Inferior parietal cortex (tissue), 1 donor: Measurements from ENCODE around the gene PLK5.
A peak's percentile ranks its signal among the peaks of the same experiment; 100 is the strongest.
"Not testable (repeated sequence)": the region's sequence is repeated elsewhere in the genome, so short reads cannot be mapped to it uniquely, and the experiment has no call there.

Experiments used
- DNase-seq: peaks from one replicate; pipeline ENCODE4 v3.0.0-alpha.2; 2016; ENCODE audit errors: extremely low spot score

Gene PLK5

DNA sequence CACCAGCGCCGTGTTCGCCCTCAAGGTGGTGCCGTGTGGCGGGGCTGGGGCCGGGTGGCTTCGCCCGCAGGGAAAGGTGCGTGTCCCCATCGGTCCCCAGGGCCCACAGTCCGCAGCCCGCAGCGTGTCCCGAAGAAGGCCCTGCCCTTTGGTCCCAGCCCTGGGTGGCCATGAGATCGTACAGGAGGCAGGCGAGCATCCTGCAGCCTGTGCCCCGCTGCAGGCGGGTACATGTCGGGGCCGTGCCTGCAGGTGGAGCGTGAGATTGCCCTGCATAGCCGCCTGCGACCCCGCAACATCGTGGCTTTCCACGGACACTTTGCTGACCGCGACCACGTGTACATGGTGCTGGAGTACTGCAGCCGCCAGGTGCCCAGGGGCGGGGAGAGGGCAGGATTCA, 1.5 kb downstream of the PLK5 start:
- DNase-seq, result no peak

DNA sequence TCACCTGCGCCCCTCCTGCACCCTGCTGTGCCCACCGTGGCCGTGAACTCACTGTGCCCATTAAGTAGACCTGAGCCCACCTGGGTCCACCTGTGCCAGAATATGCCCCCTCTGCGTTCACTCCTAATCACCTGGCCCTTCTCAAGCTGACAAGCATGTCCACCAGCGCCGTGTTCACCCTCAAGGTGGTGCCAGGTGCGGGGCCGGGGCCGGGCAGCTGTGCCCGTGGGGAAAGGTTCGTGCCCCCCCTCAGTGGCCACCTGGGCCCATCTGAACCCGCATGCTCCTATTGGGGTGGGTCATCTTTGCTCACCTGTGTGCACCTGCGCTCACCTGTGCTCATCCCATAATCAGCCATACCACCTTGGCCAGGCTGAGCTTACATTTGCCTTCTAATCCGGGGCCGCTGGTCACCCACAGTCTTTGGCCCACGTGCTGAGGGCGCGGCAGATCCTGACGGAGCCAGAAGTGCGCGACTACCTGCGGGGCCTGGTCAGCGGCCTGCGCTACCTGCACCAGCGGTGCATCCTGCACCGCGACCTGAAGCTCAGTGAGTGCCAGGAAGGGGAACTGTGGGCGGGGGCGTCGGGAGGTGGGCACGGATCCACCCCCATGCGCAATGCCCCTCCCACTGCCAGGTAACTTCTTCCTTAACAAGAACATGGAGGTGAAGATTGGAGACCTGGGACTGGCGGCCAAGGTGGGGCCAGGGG, 2.3 kb downstream of the PLK5 start:
- no peak for DNase-seq

DNA sequence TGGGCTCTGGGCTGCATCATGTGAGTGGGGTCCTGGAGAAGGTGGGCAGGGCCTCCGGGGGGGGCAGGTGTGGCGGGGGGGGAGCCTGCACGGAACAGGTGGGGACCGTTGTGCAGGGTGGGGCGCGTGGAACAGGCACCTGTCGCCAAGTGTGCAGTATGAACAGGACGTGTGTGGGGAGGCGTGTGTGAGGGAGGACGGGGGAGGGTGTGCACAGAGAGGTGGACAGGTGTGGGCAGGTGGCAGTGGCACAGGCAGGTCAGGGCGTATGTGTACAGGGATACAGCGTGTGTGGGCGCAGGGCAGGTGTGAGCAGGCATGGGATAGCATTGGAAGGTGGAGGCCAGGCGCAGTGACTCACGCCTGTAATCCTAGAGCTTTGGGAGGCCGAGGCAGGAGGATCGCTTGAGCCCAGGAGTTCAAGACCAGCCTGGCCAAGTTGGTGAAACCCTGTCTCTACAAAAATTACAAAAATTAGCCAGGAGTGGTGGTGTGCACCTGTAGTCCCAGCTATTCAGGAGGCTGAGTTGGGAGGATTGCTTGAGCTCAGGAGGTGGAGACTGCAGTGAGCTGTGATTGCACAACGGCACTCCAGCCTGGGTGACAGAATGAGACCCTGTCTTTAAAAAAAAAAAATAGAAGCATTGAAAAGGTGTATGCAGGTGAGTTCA, 3.2 kb downstream of the PLK5 start:
- DNase-seq, result no peak

DNA sequence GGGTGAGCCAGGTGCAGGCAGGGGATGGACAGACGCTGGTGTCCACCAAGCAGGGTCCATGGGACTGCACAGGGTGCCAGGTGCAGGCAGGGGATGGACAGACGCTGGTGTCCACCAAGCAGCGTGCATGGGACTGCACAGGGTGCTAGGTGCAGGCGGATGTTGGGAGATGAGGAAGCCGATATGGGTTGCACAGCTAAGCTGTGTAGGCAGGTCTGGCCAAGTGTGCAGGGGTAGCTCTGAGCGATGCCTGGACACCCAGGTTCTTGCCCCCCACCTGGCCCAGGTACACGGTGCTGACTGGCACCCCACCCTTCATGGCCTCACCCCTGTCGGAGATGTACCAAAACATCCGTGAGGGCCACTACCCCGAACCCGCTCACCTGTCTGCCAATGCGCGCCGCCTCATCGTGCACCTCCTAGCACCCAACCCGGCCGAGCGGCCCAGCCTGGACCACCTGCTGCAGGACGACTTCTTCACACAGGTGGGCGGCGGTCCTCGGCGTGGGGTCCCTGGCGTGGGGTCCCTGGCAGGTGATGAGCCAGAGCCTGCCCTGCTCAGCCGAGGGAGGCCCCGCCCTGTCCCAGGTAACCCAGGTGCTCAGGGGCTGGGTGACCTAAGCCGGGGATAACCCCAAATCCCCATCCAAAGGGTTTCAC, 3.9 kb downstream of the PLK5 start:
- no peak for DNase-seq

DNA sequence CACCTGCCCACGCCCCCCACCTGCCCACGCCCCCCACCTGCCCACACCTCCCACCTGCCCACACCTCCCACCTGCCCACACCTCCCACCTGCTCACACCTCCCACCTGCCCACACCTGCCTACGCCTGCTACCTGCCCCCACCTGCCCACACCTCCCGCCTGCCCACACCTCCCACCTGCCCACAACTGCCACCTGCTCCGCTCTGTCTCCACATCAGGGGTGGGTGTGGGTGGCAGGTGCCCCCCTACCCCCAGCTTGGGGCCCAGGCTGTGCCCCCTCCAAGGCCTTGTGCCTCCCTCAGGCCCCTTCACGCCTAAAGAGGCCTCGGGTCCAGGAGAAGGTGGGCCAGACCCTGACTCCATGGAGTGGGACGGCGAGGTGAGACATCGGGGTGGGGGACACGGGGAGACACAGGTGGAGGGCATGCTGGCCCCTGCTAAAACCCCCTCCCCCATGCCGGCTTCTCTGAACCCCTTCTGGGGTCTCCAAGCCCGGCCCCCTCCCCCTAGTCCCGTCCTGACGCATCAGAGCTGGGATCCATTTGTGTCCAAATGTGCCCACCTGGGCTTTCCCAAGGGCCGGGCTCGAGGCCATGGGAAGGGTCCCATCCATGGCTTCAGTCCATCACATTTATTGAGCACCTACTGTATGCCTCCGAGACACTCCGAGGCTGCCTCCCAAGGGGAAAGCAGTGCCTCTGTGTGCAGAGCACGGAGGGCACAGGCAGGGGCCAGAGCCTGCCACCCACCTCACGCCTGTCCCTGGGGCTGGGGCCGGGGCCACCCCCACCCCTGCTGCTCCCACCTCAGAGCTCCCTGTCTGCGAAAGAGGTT, 4.9 kb downstream of the PLK5 start:
- DNase-seq, result no peak

DNA sequence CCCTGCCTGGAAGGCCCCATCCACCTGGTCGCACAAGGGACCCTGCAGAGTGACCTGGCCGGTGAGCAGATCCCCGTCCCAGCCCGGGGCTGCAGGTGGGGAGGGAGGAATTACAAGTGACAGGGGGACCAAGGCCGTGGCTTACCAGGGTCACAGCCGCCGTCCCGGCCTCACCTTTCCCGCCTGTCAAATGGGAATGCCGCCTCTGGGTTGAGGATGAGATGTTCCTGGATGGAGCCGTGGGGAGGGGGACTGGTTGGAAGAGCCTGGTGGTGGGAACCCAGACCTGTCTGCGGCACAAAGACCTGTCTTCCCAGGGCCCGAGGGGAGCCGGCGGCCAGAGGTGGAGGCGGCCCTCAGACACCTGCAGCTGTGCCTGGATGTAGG, 5.5 kb downstream of the PLK5 start:
- no peak for DNase-seq

DNA sequence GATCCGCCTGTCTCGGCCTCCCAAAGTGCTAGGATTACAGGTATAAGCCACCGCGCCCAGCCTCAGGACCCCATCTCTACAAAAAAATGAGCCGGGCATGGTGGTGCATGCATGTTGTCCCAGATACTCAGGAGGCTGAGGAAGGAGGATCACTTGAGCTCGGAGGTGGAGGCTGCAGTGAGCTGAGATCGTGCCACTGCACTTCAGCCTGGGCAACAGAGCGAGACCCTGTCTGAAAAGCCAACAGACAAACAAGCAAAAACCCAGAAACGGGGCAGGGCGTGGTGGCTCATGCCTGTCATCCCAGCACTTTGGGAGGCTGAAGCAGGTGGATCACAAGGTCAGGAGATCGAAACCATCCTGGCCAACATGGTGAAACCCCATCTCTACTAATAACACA, 7.0 kb downstream of the PLK5 start:
- not testable (repeated sequence) for DNase-seq

DNA sequence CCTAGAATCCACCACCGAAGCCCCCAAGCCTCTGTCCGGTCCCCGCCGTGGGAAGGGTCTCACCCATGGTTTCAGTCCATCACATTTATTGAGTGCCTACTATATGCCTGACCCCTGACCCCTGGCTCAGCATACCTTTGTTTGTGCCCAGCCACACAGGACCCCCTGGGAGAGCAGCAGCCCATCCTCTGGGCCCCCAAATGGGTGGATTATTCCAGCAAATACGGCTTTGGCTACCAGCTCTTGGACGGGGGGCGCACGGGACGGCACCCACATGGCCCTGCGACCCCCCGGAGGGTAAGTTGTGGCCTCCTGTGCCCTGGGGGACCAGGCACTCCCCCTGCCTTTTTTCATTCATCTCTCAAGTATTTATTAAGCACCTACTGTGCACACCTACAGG, 7.7 kb downstream of the PLK5 start:
- DNase-seq, result no peak

DNA sequence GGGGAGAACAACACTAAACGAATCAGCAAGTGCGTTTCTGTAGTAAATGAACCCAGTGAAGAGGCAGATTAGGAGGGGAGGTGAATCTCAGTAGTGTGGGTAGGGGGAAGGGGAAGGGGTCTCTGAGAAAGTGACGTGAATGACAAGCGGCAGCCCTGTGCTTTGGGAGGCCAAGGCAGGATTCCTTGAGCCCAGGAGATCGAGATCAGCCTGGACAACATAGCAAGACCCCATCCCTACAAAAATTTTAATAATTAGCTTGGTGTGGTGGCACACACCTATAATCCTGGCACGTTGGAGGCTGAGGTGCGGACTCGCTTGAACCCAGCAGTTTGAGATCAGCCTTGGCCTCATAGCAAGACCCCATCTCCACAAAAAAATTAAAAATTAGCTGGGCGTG, 8.1 kb downstream of the PLK5 start:
- DNase-seq, result no peak

DNA sequence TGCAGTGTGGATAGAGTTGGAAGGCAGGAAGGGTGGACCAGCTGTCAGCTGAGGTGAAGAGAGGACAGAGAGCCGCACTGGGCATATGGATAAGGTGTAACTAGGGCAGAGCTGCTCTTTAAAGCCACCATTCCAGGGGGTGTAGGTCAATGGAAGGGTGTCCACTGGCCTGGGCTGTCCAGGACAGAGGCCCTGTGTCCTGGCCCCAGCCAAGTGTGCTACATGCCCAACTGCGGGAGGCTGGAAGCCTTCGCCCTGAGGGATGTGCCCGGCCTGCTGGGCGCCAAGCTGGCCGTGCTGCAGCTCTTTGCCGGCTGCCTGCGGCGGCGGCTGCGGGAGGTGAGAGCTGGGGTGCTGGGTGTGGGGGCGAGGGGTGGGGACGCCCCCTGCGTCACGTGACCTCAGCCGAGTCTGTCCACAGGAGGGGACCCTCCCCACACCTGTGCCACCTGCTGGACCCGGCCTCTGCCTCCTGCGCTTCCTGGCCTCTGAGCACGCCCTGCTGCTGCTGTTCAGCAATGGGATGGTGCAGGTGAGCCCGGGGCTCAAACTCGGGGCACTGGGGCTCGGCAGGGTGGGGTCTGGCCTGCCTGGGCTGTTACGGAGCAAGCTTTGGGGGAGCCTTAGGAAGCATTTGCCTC, 9.8 kb downstream of the PLK5 start:
- DNase-seq, result no peak

DNA sequence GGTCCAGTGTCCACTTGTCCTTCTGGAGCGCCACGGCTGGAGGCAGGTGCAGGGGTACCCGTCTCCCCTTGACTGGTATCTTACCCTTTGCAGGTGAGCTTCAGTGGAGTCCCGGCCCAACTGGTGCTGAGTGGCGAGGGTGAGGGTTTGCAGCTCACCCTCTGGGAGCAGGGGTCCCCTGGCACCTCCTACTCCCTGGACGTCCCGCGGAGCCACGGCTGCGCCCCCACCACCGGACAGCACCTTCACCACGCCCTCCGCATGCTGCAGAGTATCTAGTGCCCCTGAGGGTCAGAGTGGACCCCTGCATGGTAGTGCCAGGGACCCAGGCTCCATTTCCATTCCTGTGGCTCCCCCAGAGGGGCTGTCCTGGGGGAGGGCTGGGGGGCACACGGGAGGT, 11.1 kb downstream of the PLK5 start:
- DNase-seq, result no peak

DNA sequence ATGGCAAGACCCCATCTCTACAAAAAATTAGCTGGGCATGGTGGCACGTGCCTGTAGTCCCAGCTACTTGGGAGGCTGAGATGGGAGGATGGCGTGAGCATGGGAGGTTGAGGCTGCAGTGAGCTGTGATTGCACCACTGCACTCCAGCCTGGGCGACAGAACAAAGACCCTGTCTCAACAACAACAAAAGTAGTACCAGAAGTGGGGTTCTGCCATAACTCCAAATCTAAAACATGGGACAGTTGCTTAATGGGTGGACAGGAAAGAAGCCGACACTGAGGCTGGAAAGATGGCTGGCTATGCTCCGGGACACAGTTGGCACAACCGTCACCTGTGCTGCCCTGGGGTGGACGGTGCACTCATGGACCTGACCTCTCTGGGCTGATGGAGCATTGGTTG, 11.8 kb downstream of the PLK5 start:
- not testable (repeated sequence) for DNase-seq

DNA sequence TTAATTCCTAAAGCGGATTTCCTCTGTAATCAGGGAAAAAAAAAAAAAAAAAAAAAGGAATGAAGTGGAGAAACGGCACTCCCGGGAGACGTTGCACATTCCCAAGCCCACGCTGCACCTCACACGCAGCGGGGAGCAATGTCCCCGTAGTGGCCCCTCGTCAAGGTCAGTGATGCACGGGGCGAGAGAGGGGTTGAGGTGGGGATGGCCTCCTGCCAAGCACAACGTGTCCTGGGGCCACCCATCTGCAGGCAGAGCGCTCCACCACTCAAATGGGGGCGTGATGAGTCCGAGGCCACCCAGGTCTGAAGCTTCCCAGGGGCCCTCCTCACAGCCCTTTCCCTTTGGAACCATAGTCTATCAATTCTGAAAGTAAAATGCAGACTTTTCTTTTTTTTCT, 15.1 kb downstream of the PLK5 start:
- no peak for DNase-seq

DNA sequence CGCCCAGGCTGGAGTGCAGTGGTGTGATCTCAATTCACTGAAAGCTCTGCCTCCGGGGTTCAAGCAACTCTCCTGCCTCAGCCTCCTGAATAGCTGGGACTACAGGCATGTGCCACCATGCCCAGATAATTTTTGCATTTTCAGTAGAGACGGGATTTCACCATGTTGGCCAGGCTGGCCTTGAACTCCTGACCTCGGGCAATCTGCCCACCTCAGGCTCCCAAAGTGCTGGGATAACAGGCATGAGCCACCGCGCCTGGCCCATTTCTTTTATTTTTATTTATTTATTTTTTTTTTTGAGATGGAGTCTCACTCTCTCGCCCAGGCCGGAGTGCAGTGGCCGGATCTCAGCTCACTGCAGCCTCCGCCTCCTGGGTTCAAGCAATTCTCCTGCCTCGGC, 15.9 kb downstream of the PLK5 start:
- not testable (repeated sequence) for DNase-seq

DNA sequence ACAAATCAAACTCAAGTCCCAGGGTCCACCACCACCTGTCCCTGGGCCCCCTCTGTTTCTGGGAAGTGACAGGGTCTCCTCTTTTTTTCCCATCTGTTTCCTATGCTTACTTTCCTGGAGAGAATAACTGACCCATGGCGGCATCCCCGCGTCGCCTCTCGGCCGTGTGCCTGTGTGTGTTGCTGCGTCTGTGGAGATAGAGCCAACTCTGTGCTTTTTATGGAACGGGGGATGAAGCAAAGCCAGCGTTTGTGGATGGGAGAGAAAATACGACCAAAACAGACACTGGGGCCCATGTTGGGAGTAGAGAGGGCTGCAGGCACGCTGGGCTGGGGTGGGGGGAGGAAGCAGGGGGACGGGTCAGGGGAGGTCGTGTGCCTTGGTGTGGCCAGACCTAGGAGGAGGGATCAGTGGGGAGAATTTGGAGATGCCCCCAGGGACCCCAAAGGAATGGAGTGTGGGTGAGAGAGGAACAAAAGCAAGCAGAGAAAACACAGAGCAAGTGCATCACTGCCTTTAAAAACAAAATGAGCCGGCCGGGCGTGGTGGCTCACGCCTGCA, 16.6 kb downstream of the PLK5 start:
- peak; percentile 22 for DNase-seq

DNA sequence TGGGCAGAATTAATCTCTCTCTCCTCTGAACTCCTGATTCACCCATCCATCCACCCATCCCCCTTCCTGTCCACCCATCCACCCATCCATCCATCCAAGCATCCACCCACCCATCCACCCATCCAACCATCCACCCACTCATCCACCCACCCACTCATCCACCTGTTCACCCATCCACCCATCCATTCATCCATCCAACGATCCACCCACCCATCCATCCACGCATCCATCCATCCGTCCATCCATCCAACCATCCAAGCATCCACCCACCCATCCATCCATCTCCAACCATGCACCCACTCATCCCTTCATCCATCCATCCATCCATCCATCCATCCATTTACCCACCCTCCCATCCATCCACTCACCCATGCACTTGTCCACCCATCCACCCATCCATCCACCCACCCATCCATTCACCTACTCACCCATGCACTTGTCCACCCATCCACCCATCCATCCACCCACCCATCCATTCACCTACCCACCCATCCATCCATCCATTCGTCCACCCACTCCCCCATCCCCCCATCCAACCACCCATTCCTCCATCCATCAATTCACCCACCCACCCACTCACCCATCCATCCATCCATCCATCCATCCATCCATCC, 25.6 kb downstream of the PLK5 start:
- no peak for DNase-seq

DNA sequence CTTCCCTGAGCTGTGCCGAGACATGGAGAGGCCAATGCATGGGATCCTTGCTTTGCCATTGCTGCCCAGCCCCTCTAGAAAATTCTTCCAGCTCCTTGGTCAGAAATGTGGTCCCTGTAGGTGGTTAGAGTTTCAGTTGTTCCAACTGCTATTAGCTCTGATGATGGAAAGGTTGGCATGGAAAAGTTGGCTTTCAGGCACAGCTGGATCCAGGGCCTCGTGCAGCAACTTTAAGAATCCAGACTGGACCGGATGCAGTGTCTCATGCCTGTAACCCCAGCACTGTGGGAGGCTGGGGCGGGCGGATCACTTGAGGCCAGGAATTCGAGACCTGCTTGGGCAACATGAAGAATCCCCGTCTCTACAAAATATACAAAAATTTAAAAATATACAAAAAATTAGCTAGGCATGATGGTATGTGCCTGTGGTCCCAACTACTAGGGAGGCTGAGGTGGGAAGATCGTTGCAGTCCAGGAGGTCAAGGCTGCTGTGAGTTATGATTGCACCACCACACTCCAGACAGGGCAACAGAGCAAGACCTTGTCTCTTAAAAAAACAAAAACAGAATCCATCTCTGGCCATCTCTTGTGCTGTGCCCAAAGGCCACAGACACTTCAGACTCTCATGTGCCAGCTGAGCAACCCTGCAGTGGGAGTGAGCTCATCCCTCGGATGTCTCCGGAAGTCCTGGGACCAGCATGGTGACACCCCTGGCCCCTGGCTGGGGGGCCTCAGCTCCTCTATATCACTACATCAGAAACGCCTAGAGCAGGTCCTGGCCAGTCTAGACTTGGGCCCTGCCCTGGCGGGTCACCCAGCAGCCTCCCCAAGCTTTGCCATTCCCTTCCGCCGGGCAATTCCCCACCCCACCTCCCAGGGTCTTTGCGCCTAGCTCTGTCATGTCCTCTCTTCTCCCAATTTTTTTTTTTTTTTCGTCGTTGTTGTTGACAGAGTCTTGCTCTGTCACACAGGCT, 27.5 kb downstream of the PLK5 start:
- no peak for DNase-seq

DNA sequence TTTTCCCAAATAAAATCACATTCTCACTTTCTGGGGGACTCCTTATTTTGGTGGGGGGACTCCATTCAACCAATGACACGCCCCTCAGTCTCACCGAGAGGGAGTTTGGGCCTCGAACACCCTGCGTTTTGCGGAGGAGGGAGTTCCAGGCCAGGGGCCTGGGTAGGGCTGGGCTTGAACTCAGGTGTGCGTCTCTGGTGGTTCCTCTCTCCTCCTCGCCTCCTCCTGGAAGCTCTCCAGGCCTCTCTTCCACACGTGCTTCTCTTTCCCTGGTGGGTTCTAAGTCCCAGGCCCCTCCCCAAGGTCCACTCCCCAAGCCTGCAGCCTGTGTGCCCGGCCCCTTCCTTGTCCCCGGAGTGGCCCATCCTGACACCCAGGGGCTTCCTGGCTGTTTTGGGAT, 29.5 kb downstream of the PLK5 start:
- no peak for DNase-seq

DNA sequence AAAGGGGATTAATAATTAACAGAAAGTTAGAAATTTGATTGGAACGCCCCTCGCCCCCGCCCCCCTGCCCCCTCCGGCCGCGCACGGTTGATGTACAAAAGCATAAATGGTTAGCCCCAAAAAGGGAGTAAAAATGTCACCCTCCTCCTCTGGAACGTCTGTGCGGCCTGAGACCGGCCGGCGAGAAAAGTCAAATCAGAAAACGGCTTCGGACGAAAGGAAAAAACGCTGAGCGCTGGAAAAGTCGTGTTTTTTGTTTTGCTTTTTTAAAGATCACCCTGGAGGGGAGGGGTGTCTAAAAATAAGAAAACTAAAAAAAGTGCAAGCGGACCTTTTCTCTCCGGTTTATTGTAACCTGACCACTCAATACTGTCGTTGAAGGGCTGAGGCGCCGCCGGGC, 31.1 kb downstream of the PLK5 start:
- DNase-seq, result no peak
